CD4-positive, alpha-beta T cell (primary cell): ENCODE measurements around the gene IMPDH2. TPM values are rescaled to one million over a fixed set of nuclear protein-coding genes. Genes with fewer than 3 reads are reported as not detected.

ENCODE experiments used
- ATAC-seq: fragments of 200-7000 bp; cut with Tn5 transposase; one replicate; pipeline ENCODE4 v1.10.0; 2022; ENCODE audit warnings: mild to moderate bottlenecking; ENCODE audit not compliant: poor library complexity
- CTCF ChIA-PET: fragments of 350-600 bp; sonication (Branson Sonifier 250); formaldehyde crosslinking; loops from one replicate; lab custom pipeline; 2021; ENCODE audit warnings: antibody characterized with exemption, inconsistent platforms; lab: Charles Lee
- POLR2A ChIA-PET: fragments of 350-600 bp; sonication (Branson Sonifier 250); formaldehyde crosslinking; loops from one replicate; lab custom pipeline; 2021; ENCODE audit warnings: antibody characterized with exemption, inconsistent platforms; lab: Charles Lee
- DNase-seq, 14 experiments: peaks; one replicate each; pipeline ENCODE4 v3.0.0-alpha.2; 2013 to 2020; ENCODE audit warnings: mixed read lengths in 2 of 14
- H3K27ac ChIP-seq, 2 donors: one replicate each; pipeline versions ENCODE4 v1.5.1 to v1.7.0; 2013; ENCODE audit warnings: low read length in 2 of 2, low read depth in 1 of 2, mild to moderate bottlenecking in 1 of 2
- H3K27me3 ChIP-seq, 2 experiments: 1 replicate in 1 of 2; 2 replicates in 1 of 2; pipeline versions ENCODE4 v1.6.1 to v1.7.0; 2013; ENCODE audit warnings: low read length in 2 of 2, control low read depth in 1 of 2, mild to moderate bottlenecking in 1 of 2, moderate library complexity in 1 of 2; ENCODE audit not compliant: insufficient read depth in 2 of 2, control insufficient read depth in 1 of 2
- H3K36me3 ChIP-seq: one replicate; pipeline ENCODE4 v1.6.1; 2013; ENCODE audit warnings: low read length, control low read depth; ENCODE audit not compliant: insufficient read depth
- H3K4me1 ChIP-seq: one replicate; pipeline ENCODE4 v1.6.1; 2013; ENCODE audit warnings: low read length, control low read depth; ENCODE audit not compliant: insufficient read depth
- H3K4me3 ChIP-seq: one replicate; pipeline ENCODE4 v1.5.1; 2013; ENCODE audit warnings: mild to moderate bottlenecking, low read length, moderate library complexity
- H3K9me3 ChIP-seq, 2 experiments: 1 replicate in 1 of 2; 2 replicates in 1 of 2; pipeline versions ENCODE4 v1.6.1 to v1.7.0; 2013; ENCODE audit warnings: low read length in 2 of 2, mild to moderate bottlenecking in 2 of 2, control low read depth in 1 of 2, moderate library complexity in 1 of 2; ENCODE audit not compliant: control insufficient read depth in 1 of 2, insufficient read depth in 1 of 2
- H3K27ac Mint-ChIP-seq: one replicate; pipeline ENCODE4 v1.8.0; 2020; ENCODE audit warnings: mixed read lengths
- H3K27me3 Mint-ChIP-seq: one replicate; pipeline ENCODE4 v1.8.0; 2021; ENCODE audit warnings: mixed read lengths
- H3K36me3 Mint-ChIP-seq: one replicate; pipeline ENCODE4 v1.8.0; 2021; ENCODE audit warnings: low read depth, mixed read lengths
- H3K4me1 Mint-ChIP-seq: one replicate; pipeline ENCODE4 v1.8.0; 2021; ENCODE audit warnings: low read depth, mixed read lengths
- H3K4me3 Mint-ChIP-seq: one replicate; pipeline ENCODE4 v1.8.0; 2020; ENCODE audit warnings: mild to moderate bottlenecking, mixed read lengths
- H3K9me3 Mint-ChIP-seq: one replicate; pipeline ENCODE4 v1.8.0; 2020; ENCODE audit warnings: mixed read lengths
- intact Hi-C, 2 experiments: fragments of 100-400 bp; cut with DNase I in 1 of 2; cut with micrococcal nuclease in 1 of 2; formaldehyde crosslinking; loops; one replicate each; pipeline versions ENCODE4 v1.15.1 to v1.9.0; 2023 to 2025; cut with DNase I, micrococcal nuclease
- total RNA-seq, 174 experiments: library from RNA in 2 of 174; stranded (reverse) in 2 of 174; gene quantifications; one replicate each; pipeline ENCODE4 v1.2.3 and lab custom pipeline; 2021 to 2026
- TF ChIP-seq, protein P1 (sequence below): fragments of 200-600 bp; IDR thresholded peaks from one replicate; pipeline ENCODE4 v1.8.0; 2022; ENCODE audit warnings: antibody characterized with exemption, mild to moderate bottlenecking

IMPDH2 gene
- total RNA-seq, 2 experiments from 2014 or later, result 133 to 135 TPM

GRCh38 chr3:49005303-49005680, 23.9 kb downstream of the IMPDH2 start:
- Mint-ChIP-seq H3K4me1 (peaks cover 24% of the 10 kb centered on the region), H3K4me3 (peak overlapping the region; percentile 15), H3K27ac (no peak overlapping the region), H3K36me3 (peaks cover 14% of the 10 kb centered on the region), H3K9me3 (no peaks in the 10 kb centered on the region), H3K27me3 (no peaks in the 10 kb centered on the region)
- Histone ChIP-seq H3K27me3 (no peaks in the 10 kb centered on the region), H3K4me1 (peaks cover 25% of the 10 kb centered on the region), H3K9me3 (no peaks in the 10 kb centered on the region), H3K4me3 (no peak overlapping the region), H3K27ac (no peak overlapping the region), H3K36me3 (peaks cover 9% of the 10 kb centered on the region)
- ChIA-PET POLR2A (interaction anchor here (8.0 kb wide), 1 partner anchor 16 kb away, joined by 331 read pairs; the partner anchor contains the start of genes DALRD3 and NDUFAF3), CTCF (interaction anchor here (5.2 kb wide), 1 partner anchor 16 kb away, joined by 100 read pairs; the partner anchor contains the start of gene P4HTM)
- DNase-seq (no peak), ATAC-seq (no peak)
- intact Hi-C loops, result loop anchor here in 1 of 2 experiments (5.0 kb wide), 2 partner anchors 703 to 1493 kb away; partner anchors contain the start of genes ELP6 and NME6
- TF ChIP-seq, protein P1, sequence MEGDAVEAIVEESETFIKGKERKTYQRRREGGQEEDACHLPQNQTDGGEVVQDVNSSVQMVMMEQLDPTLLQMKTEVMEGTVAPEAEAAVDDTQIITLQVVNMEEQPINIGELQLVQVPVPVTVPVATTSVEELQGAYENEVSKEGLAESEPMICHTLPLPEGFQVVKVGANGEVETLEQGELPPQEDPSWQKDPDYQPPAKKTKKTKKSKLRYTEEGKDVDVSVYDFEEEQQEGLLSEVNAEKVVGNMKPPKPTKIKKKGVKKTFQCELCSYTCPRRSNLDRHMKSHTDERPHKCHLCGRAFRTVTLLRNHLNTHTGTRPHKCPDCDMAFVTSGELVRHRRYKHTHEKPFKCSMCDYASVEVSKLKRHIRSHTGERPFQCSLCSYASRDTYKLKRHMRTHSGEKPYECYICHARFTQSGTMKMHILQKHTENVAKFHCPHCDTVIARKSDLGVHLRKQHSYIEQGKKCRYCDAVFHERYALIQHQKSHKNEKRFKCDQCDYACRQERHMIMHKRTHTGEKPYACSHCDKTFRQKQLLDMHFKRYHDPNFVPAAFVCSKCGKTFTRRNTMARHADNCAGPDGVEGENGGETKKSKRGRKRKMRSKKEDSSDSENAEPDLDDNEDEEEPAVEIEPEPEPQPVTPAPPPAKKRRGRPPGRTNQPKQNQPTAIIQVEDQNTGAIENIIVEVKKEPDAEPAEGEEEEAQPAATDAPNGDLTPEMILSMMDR, result no peak

- Mint-ChIP-seq H3K4me1 (peaks cover 24% of the 10 kb centered on the region), H3K4me3 (peak overlapping the region; percentile 15), H3K27ac (no peak overlapping the region), H3K27me3 (no peaks in the 10 kb centered on the region), H3K36me3 (peaks cover 14% of the 10 kb centered on the region), H3K9me3 (no peaks in the 10 kb centered on the region)
- Histone ChIP-seq H3K4me1 (peaks cover 25% of the 10 kb centered on the region), H3K27ac (no peak overlapping the region), H3K36me3 (peaks cover 9% of the 10 kb centered on the region), H3K27me3 (no peaks in the 10 kb centered on the region), H3K9me3 (no peaks in the 10 kb centered on the region), H3K4me3 (no peak overlapping the region)
- intact Hi-C loops, result loop anchor here in 1 of 2 experiments (5.0 kb wide), 2 partner anchors 702 to 1492 kb away; partner anchors contain the start of genes ELP6 and NME6
- CTCF ChIA-PET, result interaction anchor here (5.2 kb wide), 1 partner anchor 16 kb away, joined by 100 read pairs; the partner anchor contains the start of gene P4HTM
- POLR2A ChIA-PET, result interaction anchor here (8.0 kb wide), 1 partner anchor 17 kb away, joined by 331 read pairs; the partner anchor contains the start of genes DALRD3 and NDUFAF3
- ATAC-seq (no peak), DNase-seq (no peak)
- TF ChIP-seq, protein P1, result no peak
Observed at GRCh38 chr3:49004352-49005302, 24.6 kb downstream of the IMPDH2 start.

DNA sequence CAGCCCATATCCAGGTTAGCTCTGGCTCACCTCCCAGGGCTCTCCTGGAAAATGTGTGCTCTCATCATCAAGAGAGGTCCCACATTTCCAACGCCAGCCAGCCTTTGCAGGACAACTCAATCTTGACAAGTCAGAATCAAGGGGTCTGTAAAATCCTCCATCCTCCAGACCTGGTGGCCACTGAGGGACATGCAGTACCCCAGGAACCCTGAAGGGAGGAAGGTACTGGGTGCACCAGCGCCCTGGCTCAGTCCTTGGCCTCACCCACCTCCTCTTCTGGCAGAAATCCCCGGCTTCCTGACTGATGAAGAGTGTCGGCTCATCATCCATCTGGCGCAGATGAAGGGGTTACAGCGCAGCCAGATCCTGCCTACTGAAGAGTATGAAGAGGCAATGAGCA, 28.0 kb downstream of the IMPDH2 start:
- Mint-ChIP-seq H3K27ac (no peak overlapping the region), H3K27me3 (no peaks in the 10 kb centered on the region), H3K36me3 (no peaks in the 10 kb centered on the region), H3K9me3 (no peaks in the 10 kb centered on the region), H3K4me1 (peaks cover under 1% of the 10 kb centered on the region), H3K4me3 (no peak overlapping the region)
- intact Hi-C loops, result no loop called here
- Histone ChIP-seq H3K4me3 (no peak overlapping the region), H3K27ac (no peak overlapping the region), H3K9me3 (no peaks in the 10 kb centered on the region), H3K36me3 (peaks cover 8% of the 10 kb centered on the region), H3K27me3 (no peaks in the 10 kb centered on the region), H3K4me1 (peaks cover 3% of the 10 kb centered on the region)
- DNase-seq (no peak), ATAC-seq (no peak)
- TF ChIP-seq, protein P1, result no peak
- ChIA-PET CTCF (no interaction called here), POLR2A (interaction anchor here (1.2 kb wide), 1 partner anchor 28 kb away, joined by 3 read pairs; the partner anchor contains the start of gene IMPDH2)
